ENCODE results near the gene PBX2.

DNA sequence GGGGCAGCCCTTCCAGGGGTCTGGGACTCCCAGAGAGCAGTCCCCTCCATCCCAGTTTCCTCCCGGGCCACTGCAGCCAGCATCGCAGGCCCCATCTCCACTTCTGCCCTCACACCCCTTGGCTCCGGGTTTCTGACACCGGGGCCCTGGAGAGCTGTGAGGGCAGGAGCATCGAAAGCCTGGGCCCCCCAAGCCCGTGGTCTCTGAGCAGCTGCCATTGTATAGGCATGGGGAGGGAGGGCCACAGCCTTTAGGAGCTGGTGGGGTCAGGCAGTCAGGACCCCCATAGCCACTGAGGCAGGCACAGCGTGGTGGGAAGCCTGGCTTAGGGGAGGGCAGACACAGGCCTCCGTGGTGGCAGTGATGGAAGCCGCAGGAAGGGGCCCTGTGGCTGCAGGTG, 12.2 kb upstream of the PBX2 start:
- TF ChIP-seq, protein P1, sequence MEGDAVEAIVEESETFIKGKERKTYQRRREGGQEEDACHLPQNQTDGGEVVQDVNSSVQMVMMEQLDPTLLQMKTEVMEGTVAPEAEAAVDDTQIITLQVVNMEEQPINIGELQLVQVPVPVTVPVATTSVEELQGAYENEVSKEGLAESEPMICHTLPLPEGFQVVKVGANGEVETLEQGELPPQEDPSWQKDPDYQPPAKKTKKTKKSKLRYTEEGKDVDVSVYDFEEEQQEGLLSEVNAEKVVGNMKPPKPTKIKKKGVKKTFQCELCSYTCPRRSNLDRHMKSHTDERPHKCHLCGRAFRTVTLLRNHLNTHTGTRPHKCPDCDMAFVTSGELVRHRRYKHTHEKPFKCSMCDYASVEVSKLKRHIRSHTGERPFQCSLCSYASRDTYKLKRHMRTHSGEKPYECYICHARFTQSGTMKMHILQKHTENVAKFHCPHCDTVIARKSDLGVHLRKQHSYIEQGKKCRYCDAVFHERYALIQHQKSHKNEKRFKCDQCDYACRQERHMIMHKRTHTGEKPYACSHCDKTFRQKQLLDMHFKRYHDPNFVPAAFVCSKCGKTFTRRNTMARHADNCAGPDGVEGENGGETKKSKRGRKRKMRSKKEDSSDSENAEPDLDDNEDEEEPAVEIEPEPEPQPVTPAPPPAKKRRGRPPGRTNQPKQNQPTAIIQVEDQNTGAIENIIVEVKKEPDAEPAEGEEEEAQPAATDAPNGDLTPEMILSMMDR (IDR thresholded peaks at IDR 0.05; ENCODE audit: low read depth, low read length, missing input control), result no peak
- TF ChIP-seq, protein P2, sequence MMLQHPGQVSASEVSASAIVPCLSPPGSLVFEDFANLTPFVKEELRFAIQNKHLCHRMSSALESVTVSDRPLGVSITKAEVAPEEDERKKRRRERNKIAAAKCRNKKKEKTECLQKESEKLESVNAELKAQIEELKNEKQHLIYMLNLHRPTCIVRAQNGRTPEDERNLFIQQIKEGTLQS (IDR thresholded peaks at IDR 0.05), result no peak
- TF ChIP-seq, protein P3, sequence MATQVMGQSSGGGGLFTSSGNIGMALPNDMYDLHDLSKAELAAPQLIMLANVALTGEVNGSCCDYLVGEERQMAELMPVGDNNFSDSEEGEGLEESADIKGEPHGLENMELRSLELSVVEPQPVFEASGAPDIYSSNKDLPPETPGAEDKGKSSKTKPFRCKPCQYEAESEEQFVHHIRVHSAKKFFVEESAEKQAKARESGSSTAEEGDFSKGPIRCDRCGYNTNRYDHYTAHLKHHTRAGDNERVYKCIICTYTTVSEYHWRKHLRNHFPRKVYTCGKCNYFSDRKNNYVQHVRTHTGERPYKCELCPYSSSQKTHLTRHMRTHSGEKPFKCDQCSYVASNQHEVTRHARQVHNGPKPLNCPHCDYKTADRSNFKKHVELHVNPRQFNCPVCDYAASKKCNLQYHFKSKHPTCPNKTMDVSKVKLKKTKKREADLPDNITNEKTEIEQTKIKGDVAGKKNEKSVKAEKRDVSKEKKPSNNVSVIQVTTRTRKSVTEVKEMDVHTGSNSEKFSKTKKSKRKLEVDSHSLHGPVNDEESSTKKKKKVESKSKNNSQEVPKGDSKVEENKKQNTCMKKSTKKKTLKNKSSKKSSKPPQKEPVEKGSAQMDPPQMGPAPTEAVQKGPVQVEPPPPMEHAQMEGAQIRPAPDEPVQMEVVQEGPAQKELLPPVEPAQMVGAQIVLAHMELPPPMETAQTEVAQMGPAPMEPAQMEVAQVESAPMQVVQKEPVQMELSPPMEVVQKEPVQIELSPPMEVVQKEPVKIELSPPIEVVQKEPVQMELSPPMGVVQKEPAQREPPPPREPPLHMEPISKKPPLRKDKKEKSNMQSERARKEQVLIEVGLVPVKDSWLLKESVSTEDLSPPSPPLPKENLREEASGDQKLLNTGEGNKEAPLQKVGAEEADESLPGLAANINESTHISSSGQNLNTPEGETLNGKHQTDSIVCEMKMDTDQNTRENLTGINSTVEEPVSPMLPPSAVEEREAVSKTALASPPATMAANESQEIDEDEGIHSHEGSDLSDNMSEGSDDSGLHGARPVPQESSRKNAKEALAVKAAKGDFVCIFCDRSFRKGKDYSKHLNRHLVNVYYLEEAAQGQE (IDR thresholded peaks at IDR 0.05), result no peak
- TF ChIP-seq HNF4G (IDR thresholded peaks at IDR 0.05) (no peak), GABPA (IDR thresholded peaks at IDR 0.05 in 1 of 2, conservative IDR thresholded peaks at IDR 0.05 in 1 of 2) (no peak), TAF1 (conservative IDR thresholded peaks at IDR 0.05) (no peak), SP1 (IDR thresholded peaks at IDR 0.05) (no peak)
- TF ChIP-seq, protein P4, sequence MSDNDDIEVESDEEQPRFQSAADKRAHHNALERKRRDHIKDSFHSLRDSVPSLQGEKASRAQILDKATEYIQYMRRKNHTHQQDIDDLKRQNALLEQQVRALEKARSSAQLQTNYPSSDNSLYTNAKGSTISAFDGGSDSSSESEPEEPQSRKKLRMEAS (IDR thresholded peaks at IDR 0.05), result no peak
